ENCODE measurements around the gene CD4.
"Not testable (repeated sequence)": the region's sequence is repeated elsewhere in the genome, so short reads cannot be mapped to it uniquely, and the experiment has no call there.

Gene CD4

DNA sequence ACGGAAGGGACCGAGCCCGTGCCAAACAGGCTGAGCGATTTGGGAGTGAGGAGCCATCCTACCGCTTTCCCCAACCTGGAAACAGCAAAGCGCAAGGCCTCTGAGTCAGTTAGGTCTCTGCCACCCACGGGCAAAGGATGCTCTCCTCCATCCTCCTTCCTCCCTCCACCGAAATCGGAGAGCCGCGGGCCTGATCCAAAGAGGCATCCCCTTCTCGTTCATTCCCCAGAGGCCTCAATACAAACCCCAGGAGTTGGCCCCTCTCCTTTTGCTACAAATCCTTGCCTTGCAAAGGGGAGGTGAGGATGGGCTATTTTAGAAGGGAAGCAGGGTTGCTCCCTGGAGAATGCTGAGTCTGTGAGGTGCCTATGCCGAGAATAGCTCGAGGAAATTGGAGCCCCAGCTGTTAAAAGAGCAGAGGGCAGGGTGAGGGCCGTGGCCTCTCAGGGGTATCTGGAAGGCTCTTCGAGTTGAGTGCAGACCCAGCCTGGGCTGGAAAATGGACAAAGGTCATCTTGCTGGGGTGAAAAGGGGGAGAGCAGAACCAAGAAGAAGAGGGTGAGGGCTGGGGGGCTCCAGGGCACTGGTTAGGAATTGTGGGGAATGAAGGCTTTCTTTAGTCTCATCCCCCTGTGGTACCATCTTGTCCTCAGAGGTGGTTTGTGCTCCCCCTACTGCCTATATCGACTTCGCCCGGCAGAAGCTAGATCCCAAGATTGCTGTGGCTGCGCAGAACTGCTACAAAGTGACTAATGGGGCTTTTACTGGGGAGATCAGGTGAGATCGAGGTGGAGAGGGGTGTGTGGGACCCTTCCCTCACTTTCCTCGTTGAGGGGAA lies 79.1 kb downstream of the CD4 start:
- H3K27ac ChIP-seq (ENCODE audit: low read length), result peak overlapping the region; percentile 73
- peak overlapping the region; percentile 90; the same call in 1 of the 2 replicates for H3K9ac ChIP-seq (ENCODE audit: low read depth, low read length)
- H3K4me3 ChIP-seq (ENCODE audit: low read length), result peak overlapping the region; percentile 98
- no peaks in the 10 kb centered on the region for H3K9me3 ChIP-seq (ENCODE audit: insufficient read depth, low read depth, low read length)
- H3K27me3 ChIP-seq (ENCODE audit: insufficient read depth, low read length), result no peaks in the 10 kb centered on the region
- peaks cover 11% of the 10 kb centered on the region; the same call in 1 of the 2 replicates for H3K4me1 ChIP-seq (ENCODE audit: insufficient read depth, low read length)
- H3K36me3 ChIP-seq (ENCODE audit: insufficient read depth, low read depth, low read length), result peaks cover 56% of the 10 kb centered on the region

GRCh38 chr12:6869049-6870021 lies 80.0 kb downstream of the CD4 start:
- Histone ChIP-seq H3K4me3 (ENCODE audit: low read length) (peak overlapping the region; percentile 98), H3K9ac (ENCODE audit: low read depth, low read length) (peak overlapping the region; percentile 90; the same call in 1 of the 2 replicates), H3K27ac (ENCODE audit: low read length) (no peak overlapping the region), H3K9me3 (ENCODE audit: insufficient read depth, low read depth, low read length) (no peaks in the 10 kb centered on the region), H3K27me3 (ENCODE audit: insufficient read depth, low read length) (no peaks in the 10 kb centered on the region), H3K36me3 (ENCODE audit: insufficient read depth, low read depth, low read length) (peaks cover 47% of the 10 kb centered on the region), H3K4me1 (ENCODE audit: insufficient read depth, low read length) (peaks cover 11% of the 10 kb centered on the region; the same call in 1 of the 2 replicates)

DNA sequence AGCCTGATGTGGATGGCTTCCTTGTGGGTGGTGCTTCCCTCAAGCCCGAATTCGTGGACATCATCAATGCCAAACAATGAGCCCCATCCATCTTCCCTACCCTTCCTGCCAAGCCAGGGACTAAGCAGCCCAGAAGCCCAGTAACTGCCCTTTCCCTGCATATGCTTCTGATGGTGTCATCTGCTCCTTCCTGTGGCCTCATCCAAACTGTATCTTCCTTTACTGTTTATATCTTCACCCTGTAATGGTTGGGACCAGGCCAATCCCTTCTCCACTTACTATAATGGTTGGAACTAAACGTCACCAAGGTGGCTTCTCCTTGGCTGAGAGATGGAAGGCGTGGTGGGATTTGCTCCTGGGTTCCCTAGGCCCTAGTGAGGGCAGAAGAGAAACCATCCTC lies 81.0 kb downstream of the CD4 start:
- H3K27me3 ChIP-seq (ENCODE audit: insufficient read depth, low read length); H3K9ac ChIP-seq (ENCODE audit: low read depth, low read length); H3K27ac ChIP-seq (ENCODE audit: low read length); H3K4me3 ChIP-seq (ENCODE audit: low read length); H3K9me3 ChIP-seq (ENCODE audit: insufficient read depth, low read depth, low read length): not testable (repeated sequence)
- peaks cover 11% of the 10 kb centered on the region; the same call in 1 of the 2 replicates for H3K4me1 ChIP-seq (ENCODE audit: insufficient read depth, low read length)
- peaks cover 39% of the 10 kb centered on the region for H3K36me3 ChIP-seq (ENCODE audit: insufficient read depth, low read depth, low read length)

All from iPS-20b (cell line).